Measurements from ENCODE around the gene SSMEM1. TPM values are rescaled to one million over a fixed set of nuclear protein-coding genes. Genes with fewer than 3 reads are reported as not detected.

Gene SSMEM1
- total RNA-seq (not detected), polyA plus RNA-seq (not detected)

- peak within 1 kb of the TSS in 4 of 8 donors; percentile 46 to 69 (median 56) for H3K4me3 Mint-ChIP-seq
- H3K27me3 Mint-ChIP-seq: peaks cover 3 to 4% of the 10 kb centered on the region in 2 donors
- CTCF ChIA-PET (ENCODE audit: partially characterized antibody): no interaction called here
- POLR2A ChIA-PET (ENCODE audit: partially characterized antibody): no interaction called here
- H3K27me3 ChIP-seq (ENCODE audit: insufficient read depth, low read length): no peaks in the 10 kb centered on the region
- H3K4me1 ChIP-seq (ENCODE audit: insufficient read depth, low read length): peaks cover 11% of the 10 kb centered on the region
- H3K36me3 Mint-ChIP-seq: peaks cover 5 to 14% of the 10 kb centered on the region in 2 donors
- H3K36me3 ChIP-seq (ENCODE audit: insufficient read depth, low read length): no peaks in the 10 kb centered on the region
- peaks cover 0 to 3% (median 0%) of the 10 kb centered on the region in 8 donors for H3K9me3 Mint-ChIP-seq
- no peak for DNase-seq
- H3K27ac Mint-ChIP-seq: peak within 1 kb of the TSS in 2 of 7 donors; percentile 74 to 88
- no peak within 1 kb of the TSS for H3K4me3 ChIP-seq (ENCODE audit: low read length in 2 of 2)
- H3K9me3 ChIP-seq (ENCODE audit: control insufficient read depth in 1 of 2, low read length in 2 of 2): no peaks in the 10 kb centered on the region
- intact Hi-C loops (cut with micrococcal nuclease): no loop called here
- H3K4me1 Mint-ChIP-seq: peaks cover 13 to 27% (median 19%) of the 10 kb centered on the region in 4 donors
- H3K27ac ChIP-seq (ENCODE audit: low read depth, low read length): no peak within 1 kb of the TSS
Measured at GRCh38 chr7:130207642-130208041, at the start of gene SSMEM1. TSS of gene SSMEM1 (plus strand) at chr7:130207860. CDS start at chr7:130207911, 51 bp downstream.

DNA sequence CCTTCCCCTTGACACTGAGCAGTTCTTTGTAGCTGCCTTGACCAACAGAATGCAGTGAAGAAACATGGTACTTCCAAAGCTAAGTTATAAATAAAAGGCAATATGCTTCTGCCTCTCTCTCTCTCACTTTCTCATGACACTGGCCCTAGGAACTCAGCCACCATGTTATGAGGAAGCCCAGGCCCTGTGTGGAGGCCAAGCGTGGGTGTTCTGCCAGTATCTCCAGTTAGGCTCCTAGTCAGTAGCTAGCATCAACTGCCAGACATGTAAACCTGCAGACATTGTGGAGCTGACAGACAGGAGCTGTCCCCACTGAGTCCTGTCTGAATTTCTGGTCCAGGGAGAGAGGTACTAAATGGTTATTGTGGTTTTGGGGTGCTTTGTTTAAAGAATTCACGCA lies 47.6 kb upstream of the SSMEM1 start:
- DNase-seq: no peak
- peak overlapping the region in 1 of 7 donors; percentile 13 for H3K27ac Mint-ChIP-seq
- peaks cover 17% of the 10 kb centered on the region for H3K36me3 ChIP-seq (ENCODE audit: insufficient read depth, low read length)
- H3K27ac ChIP-seq (ENCODE audit: low read depth, low read length): no peak overlapping the region
- H3K9me3 Mint-ChIP-seq: peaks cover 0 to 41% (median 19%) of the 10 kb centered on the region in 8 donors
- peaks cover 58 to 60% of the 10 kb centered on the region in 2 donors for H3K36me3 Mint-ChIP-seq
- H3K27me3 Mint-ChIP-seq: peaks cover 0 to 2% of the 10 kb centered on the region in 2 donors
- H3K27me3 ChIP-seq (ENCODE audit: insufficient read depth, low read length): no peaks in the 10 kb centered on the region
- no peaks in the 10 kb centered on the region for H3K4me1 Mint-ChIP-seq
- POLR2A ChIA-PET (ENCODE audit: partially characterized antibody): no interaction called here
- H3K4me1 ChIP-seq (ENCODE audit: insufficient read depth, low read length): no peaks in the 10 kb centered on the region
- H3K4me3 ChIP-seq (ENCODE audit: low read length in 2 of 2): no peak overlapping the region
- H3K4me3 Mint-ChIP-seq: no peak overlapping the region
- intact Hi-C loops (cut with micrococcal nuclease): no loop called here
- H3K9me3 ChIP-seq (ENCODE audit: control insufficient read depth in 1 of 2, low read length in 2 of 2): no peaks in the 10 kb centered on the region
- CTCF ChIA-PET (ENCODE audit: partially characterized antibody): no interaction called here

GRCh38 chr7:130160455-130160854 lies 47.2 kb upstream of the SSMEM1 start:
- Mint-ChIP-seq H3K27ac (no peak overlapping the region), H3K4me3 (no peak overlapping the region), H3K36me3 (peaks cover 62 to 65% of the 10 kb centered on the region in 2 donors), H3K27me3 (peaks cover 0 to 2% of the 10 kb centered on the region in 2 donors), H3K9me3 (peaks cover 0 to 40% (median 18%) of the 10 kb centered on the region in 8 donors), H3K4me1 (no peaks in the 10 kb centered on the region)
- intact Hi-C loops (cut with micrococcal nuclease): no loop called here
- POLR2A ChIA-PET (ENCODE audit: partially characterized antibody): no interaction called here
- Histone ChIP-seq H3K4me3 (ENCODE audit: low read length in 2 of 2) (no peak overlapping the region), H3K27me3 (ENCODE audit: insufficient read depth, low read length) (no peaks in the 10 kb centered on the region), H3K4me1 (ENCODE audit: insufficient read depth, low read length) (no peaks in the 10 kb centered on the region), H3K36me3 (ENCODE audit: insufficient read depth, low read length) (peaks cover 19% of the 10 kb centered on the region), H3K9me3 (ENCODE audit: control insufficient read depth in 1 of 2, low read length in 2 of 2) (no peaks in the 10 kb centered on the region), H3K27ac (ENCODE audit: low read depth, low read length) (no peak overlapping the region)
- CTCF ChIA-PET (ENCODE audit: partially characterized antibody): no interaction called here
- no peak for DNase-seq

GRCh38 chr7:130162196-130162595 lies 45.5 kb upstream of the SSMEM1 start:
- Histone ChIP-seq H3K4me3 (ENCODE audit: low read length in 2 of 2) (no peak overlapping the region), H3K27me3 (ENCODE audit: insufficient read depth, low read length) (no peaks in the 10 kb centered on the region), H3K4me1 (ENCODE audit: insufficient read depth, low read length) (no peaks in the 10 kb centered on the region), H3K27ac (ENCODE audit: low read depth, low read length) (no peak overlapping the region), H3K9me3 (ENCODE audit: control insufficient read depth in 1 of 2, low read length in 2 of 2) (no peaks in the 10 kb centered on the region), H3K36me3 (ENCODE audit: insufficient read depth, low read length) (peaks cover 19% of the 10 kb centered on the region)
- H3K27ac Mint-ChIP-seq: no peak overlapping the region
- CTCF ChIA-PET (ENCODE audit: partially characterized antibody): interaction anchor here (1.3 kb wide), 1 partner anchor 20 kb away, joined by 3 read pairs; no protein-coding TSS in a partner anchor
- peaks cover 0 to 29% (median 13%) of the 10 kb centered on the region in 8 donors for H3K9me3 Mint-ChIP-seq
- DNase-seq: no peak
- POLR2A ChIA-PET (ENCODE audit: partially characterized antibody): interaction anchor here (0.7 kb wide), 1 partner anchor 917 kb away, joined by 3 read pairs; no protein-coding TSS in a partner anchor
- H3K27me3 Mint-ChIP-seq: no peaks in the 10 kb centered on the region
- intact Hi-C loops (cut with micrococcal nuclease): no loop called here
- H3K4me1 Mint-ChIP-seq: no peaks in the 10 kb centered on the region
- H3K4me3 Mint-ChIP-seq: no peak overlapping the region
- peaks cover 63 to 70% of the 10 kb centered on the region in 2 donors for H3K36me3 Mint-ChIP-seq

DNA sequence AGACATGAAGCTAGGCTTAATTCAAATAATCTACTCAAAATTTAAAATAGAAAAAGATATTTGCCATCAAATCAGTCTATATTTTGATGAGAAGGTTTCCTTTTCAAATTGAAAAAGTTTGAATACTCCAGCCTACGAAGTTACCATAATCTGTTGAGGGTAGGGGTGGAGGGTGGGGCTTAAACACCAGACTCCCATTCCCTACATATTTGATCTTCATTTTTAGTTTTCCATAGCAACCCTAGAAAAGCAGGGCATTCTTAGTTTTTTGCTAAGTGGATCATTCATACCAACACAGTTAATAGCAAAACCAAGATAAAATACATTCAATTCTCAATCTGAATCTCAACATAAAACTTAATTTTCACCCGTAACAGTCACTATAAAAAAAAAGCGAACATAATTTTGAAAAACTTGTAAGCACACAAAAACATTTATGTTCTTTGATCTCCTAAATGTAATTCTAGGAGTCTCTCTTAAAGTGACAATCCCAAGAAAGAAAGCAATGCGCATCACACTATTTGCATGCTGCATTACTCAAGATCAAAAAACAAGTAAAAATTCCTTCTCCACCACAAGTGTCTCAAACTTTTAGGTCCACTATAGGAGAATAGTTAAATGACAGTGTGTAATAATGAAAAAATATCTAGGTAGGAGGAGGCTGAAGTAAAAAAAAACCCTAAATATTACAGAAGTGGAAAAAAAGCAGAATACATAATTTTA lies 33.3 kb upstream of the SSMEM1 start:
- Mint-ChIP-seq H3K36me3 (peaks cover 44 to 68% of the 10 kb centered on the region in 2 donors), H3K9me3 (no peaks in the 10 kb centered on the region), H3K4me3 (no peak overlapping the region), H3K27me3 (no peaks in the 10 kb centered on the region), H3K27ac (no peak overlapping the region), H3K4me1 (peaks cover 0 to 2% (median 0%) of the 10 kb centered on the region in 4 donors)
- intact Hi-C loops (cut with micrococcal nuclease): no loop called here
- Histone ChIP-seq H3K4me1 (ENCODE audit: insufficient read depth, low read length) (no peaks in the 10 kb centered on the region), H3K27me3 (ENCODE audit: insufficient read depth, low read length) (no peaks in the 10 kb centered on the region), H3K4me3 (ENCODE audit: low read length in 2 of 2) (no peak overlapping the region), H3K27ac (ENCODE audit: low read depth, low read length) (no peak overlapping the region), H3K9me3 (ENCODE audit: control insufficient read depth in 1 of 2, low read length in 2 of 2) (no peaks in the 10 kb centered on the region), H3K36me3 (ENCODE audit: insufficient read depth, low read length) (peaks cover 47% of the 10 kb centered on the region)
- ChIA-PET CTCF (ENCODE audit: partially characterized antibody) (no interaction called here), POLR2A (ENCODE audit: partially characterized antibody) (no interaction called here)
- DNase-seq: no peak

GRCh38 chr7:130178251-130178650 lies 29.4 kb upstream of the SSMEM1 start:
- Mint-ChIP-seq H3K27ac (no peak overlapping the region), H3K27me3 (no peaks in the 10 kb centered on the region), H3K9me3 (no peaks in the 10 kb centered on the region), H3K4me3 (no peak overlapping the region), H3K4me1 (peaks cover 0 to 6% (median 3%) of the 10 kb centered on the region in 4 donors), H3K36me3 (peaks cover 51 to 70% of the 10 kb centered on the region in 2 donors)
- DNase-seq: no peak
- intact Hi-C loops (cut with micrococcal nuclease): no loop called here
- CTCF ChIA-PET (ENCODE audit: partially characterized antibody): interaction anchor here (1.4 kb wide), 1 partner anchor 580 kb away, joined by 3 read pairs; no protein-coding TSS in a partner anchor
- Histone ChIP-seq H3K36me3 (ENCODE audit: insufficient read depth, low read length) (peaks cover 52% of the 10 kb centered on the region), H3K27ac (ENCODE audit: low read depth, low read length) (no peak overlapping the region), H3K4me1 (ENCODE audit: insufficient read depth, low read length) (no peaks in the 10 kb centered on the region), H3K9me3 (ENCODE audit: control insufficient read depth in 1 of 2, low read length in 2 of 2) (no peaks in the 10 kb centered on the region), H3K27me3 (ENCODE audit: insufficient read depth, low read length) (no peaks in the 10 kb centered on the region), H3K4me3 (ENCODE audit: low read length in 2 of 2) (no peak overlapping the region)
- POLR2A ChIA-PET (ENCODE audit: partially characterized antibody): no interaction called here

DNA sequence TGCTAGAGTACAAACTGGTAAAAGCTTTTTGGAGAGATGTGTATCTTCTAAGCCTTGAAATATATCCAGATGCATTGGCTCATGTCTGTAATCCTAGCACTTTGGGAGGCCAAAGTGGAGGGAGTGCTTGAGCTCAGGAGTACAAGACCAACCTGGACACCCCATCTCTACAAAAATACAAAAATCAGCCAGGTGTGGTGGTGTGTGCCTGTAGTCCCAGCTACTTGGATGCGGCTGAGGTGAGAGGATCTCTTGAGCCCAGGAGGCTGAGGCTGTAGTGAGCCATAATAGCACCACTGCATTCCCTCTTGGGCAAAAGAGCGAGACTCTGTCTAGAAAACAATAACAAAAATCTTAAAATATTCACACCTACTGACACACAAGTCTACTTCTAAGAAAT lies 28.0 kb upstream of the SSMEM1 start:
- intact Hi-C loops (cut with micrococcal nuclease): no loop called here
- no peaks in the 10 kb centered on the region for H3K4me1 ChIP-seq (ENCODE audit: insufficient read depth, low read length)
- peaks cover 0 to 6% (median 5%) of the 10 kb centered on the region in 4 donors for H3K4me1 Mint-ChIP-seq
- H3K9me3 Mint-ChIP-seq: no peaks in the 10 kb centered on the region
- no peaks in the 10 kb centered on the region for H3K9me3 ChIP-seq (ENCODE audit: control insufficient read depth in 1 of 2, low read length in 2 of 2)
- peaks cover 48 to 64% of the 10 kb centered on the region in 2 donors for H3K36me3 Mint-ChIP-seq
- no peak overlapping the region for H3K27ac ChIP-seq (ENCODE audit: low read depth, low read length)
- no peak for DNase-seq
- H3K36me3 ChIP-seq (ENCODE audit: insufficient read depth, low read length): peaks cover 44% of the 10 kb centered on the region
- H3K4me3 Mint-ChIP-seq: no peak overlapping the region
- H3K27me3 ChIP-seq (ENCODE audit: insufficient read depth, low read length): no peaks in the 10 kb centered on the region
- ChIA-PET POLR2A (ENCODE audit: partially characterized antibody) (no interaction called here), CTCF (ENCODE audit: partially characterized antibody) (no interaction called here)
- H3K27me3 Mint-ChIP-seq: no peaks in the 10 kb centered on the region
- H3K4me3 ChIP-seq (ENCODE audit: low read length in 2 of 2): no peak overlapping the region
- H3K27ac Mint-ChIP-seq: no peak overlapping the region

Data from CD4-positive, alpha-beta memory T cell (primary cell).